Measurements from ENCODE around the gene HRH4. TPM values are rescaled to one million over a fixed set of nuclear protein-coding genes. Genes with fewer than 3 reads are reported as not detected.

HRH4 gene
- total RNA-seq, 6 experiments from 2014 or later: 0.06 to 0.32 (median 0.10) TPM

DNA sequence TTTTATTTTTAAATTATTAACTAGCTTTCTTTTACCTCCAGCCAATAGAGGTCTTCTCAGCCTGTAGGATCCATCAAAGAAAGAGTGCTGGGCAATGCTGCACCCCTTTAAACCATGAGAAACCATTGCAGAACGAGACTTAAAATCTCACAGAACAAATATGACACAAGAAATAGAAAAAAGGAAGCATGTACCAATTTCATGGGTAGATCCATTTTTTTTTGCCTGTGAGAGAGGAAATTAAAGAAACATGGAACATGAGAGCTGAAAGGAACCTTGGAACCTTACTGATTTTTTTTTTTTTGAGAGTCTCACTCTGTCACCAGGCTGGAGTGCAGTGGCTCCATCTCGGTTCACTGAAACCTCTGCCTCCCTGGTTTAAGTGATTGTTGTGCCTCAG is 14.0 kb downstream of the HRH4 start:
- intact Hi-C loops (cut with DNase I): no loop called here
- WGBS (ENCODE audit: insufficient coverage, low coverage, low lambda C conversion rate, missing lambda C conversion rate): 48% methylated on average over 2 of the region's 2 CpGs

DNA sequence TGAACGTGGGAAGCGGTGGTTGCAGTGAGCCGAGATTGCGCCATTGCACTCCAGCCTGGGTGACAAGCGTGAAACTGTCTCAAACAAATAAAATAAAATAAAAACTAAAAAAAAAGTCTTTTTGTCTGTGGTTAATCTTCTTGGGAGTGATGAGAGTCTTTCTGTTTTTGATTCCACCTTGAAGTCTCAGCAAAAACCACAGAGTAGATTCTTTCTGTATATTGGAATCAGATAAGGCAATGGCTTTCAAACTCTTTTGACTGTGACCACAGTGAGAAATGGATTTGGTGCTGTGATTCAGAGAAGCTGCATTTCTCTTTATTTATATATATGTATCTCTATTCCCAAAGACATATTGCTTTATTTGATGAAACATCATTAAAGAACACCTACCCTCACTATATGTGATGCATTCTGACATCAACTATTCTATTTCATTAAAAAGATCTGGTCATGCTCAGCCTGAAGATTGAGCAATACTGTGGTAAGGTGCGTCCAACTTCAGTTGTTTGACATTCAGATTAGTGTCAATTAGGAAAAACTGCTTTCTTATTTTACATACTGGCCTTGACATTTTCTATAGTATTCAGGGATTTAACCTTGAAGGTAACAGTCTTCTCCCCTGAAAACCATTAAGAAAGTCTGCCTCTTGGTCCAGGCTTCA is 15.6 kb downstream of the HRH4 start:
- Histone ChIP-seq H3K9me3 (no peaks in the 10 kb centered on the region), H3K4me3 (no peak overlapping the region), H3K27ac (no peak overlapping the region), H3K4me1 (no peaks in the 10 kb centered on the region), H3K27me3 (no peaks in the 10 kb centered on the region), H3K36me3 (no peaks in the 10 kb centered on the region)
- TF ChIP-seq POLR2A (IDR thresholded peaks at IDR 0.05): no peak
- TF ChIP-seq, protein P1, sequence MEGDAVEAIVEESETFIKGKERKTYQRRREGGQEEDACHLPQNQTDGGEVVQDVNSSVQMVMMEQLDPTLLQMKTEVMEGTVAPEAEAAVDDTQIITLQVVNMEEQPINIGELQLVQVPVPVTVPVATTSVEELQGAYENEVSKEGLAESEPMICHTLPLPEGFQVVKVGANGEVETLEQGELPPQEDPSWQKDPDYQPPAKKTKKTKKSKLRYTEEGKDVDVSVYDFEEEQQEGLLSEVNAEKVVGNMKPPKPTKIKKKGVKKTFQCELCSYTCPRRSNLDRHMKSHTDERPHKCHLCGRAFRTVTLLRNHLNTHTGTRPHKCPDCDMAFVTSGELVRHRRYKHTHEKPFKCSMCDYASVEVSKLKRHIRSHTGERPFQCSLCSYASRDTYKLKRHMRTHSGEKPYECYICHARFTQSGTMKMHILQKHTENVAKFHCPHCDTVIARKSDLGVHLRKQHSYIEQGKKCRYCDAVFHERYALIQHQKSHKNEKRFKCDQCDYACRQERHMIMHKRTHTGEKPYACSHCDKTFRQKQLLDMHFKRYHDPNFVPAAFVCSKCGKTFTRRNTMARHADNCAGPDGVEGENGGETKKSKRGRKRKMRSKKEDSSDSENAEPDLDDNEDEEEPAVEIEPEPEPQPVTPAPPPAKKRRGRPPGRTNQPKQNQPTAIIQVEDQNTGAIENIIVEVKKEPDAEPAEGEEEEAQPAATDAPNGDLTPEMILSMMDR (IDR thresholded peaks at IDR 0.05): no peak
- intact Hi-C loops (cut with DNase I): no loop called here
- DNase-seq (no peak), ATAC-seq (no peak)
- 80% methylated on average over 6 of the region's 6 CpGs for WGBS (ENCODE audit: insufficient coverage, low coverage, low lambda C conversion rate, missing lambda C conversion rate)

More for the DNA sequence above, 14.0 kb downstream of the HRH4 start:
- H3K36me3 ChIP-seq: no peaks in the 10 kb centered on the region
- no peaks in the 10 kb centered on the region for H3K4me1 ChIP-seq
- no peak for TF ChIP-seq POLR2A (IDR thresholded peaks at IDR 0.05)
- TF ChIP-seq, protein P1 (IDR thresholded peaks at IDR 0.05): no peak
- H3K27me3 ChIP-seq: no peaks in the 10 kb centered on the region
- H3K9me3 ChIP-seq: no peaks in the 10 kb centered on the region
- H3K27ac ChIP-seq: no peak overlapping the region
- no peak for ATAC-seq
- DNase-seq: no peak
- no peak overlapping the region for H3K4me3 ChIP-seq

DNA sequence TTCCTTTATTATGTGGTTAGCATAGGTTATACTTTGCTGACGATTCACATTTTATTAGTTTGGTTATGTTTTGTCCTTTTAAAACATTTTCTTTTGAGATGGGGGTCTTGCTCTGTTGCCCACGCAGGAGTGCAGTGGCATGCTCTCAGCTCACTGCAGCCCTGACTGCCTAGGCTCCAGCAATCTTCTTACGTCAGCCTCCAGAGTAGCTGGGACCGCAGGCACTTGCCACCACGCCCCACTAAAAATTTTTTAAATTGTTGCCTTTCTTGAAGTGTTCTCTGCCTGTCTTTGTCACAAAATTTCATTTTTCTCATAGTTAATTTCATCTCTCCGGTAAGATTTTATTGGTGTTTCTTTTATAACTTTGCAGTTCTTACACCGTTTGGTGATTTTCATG is 18.9 kb downstream of the HRH4 start:
- Histone ChIP-seq H3K4me3 (no peak overlapping the region), H3K36me3 (no peaks in the 10 kb centered on the region), H3K27ac (no peak overlapping the region), H3K9me3 (no peaks in the 10 kb centered on the region), H3K4me1 (no peaks in the 10 kb centered on the region), H3K27me3 (no peaks in the 10 kb centered on the region)
- DNase-seq (no peak), ATAC-seq (no peak)
- intact Hi-C loops (cut with DNase I): no loop called here
- WGBS (ENCODE audit: insufficient coverage, low coverage, low lambda C conversion rate, missing lambda C conversion rate): 89% methylated on average over 7 of the region's 7 CpGs
- TF ChIP-seq POLR2A (IDR thresholded peaks at IDR 0.05): no peak
- TF ChIP-seq, protein P1 (IDR thresholded peaks at IDR 0.05): no peak

DNA sequence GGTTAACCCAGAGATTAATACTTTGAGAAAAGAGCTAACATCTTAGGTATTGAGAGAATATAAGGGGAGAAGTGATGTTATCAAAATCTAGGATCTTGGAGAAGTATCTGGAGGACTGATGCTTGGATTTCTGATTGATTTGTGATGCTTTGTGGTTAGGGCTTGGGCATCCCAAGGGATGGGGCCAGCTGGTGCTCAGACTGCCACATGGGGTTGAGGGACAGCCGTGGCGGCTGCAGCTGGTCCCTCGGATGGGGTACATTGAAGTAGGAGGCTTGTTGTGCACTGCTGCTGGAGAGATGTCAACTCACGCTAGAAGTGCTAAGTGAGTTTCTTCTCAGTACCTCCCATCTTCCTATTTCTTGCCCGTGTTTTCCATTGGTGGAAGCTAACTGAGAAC is 22.4 kb downstream of the HRH4 start:
- H3K27ac ChIP-seq: no peak overlapping the region
- H3K36me3 ChIP-seq: no peaks in the 10 kb centered on the region
- ATAC-seq (no peak), DNase-seq (no peak)
- WGBS (ENCODE audit: insufficient coverage, low coverage, low lambda C conversion rate, missing lambda C conversion rate): no CpG with 5 or more reads among the region's 5 CpGs
- TF ChIP-seq, protein P1 (IDR thresholded peaks at IDR 0.05): no peak
- TF ChIP-seq POLR2A (IDR thresholded peaks at IDR 0.05): no peak
- H3K4me3 ChIP-seq: no peak overlapping the region
- intact Hi-C loops (cut with DNase I): loop anchor here in 1 of 2 donors (10.0 kb wide), 1 partner anchor 128 kb away; no protein-coding TSS in a partner anchor
- H3K9me3 ChIP-seq: no peaks in the 10 kb centered on the region
- no peaks in the 10 kb centered on the region for H3K27me3 ChIP-seq
- H3K4me1 ChIP-seq: no peaks in the 10 kb centered on the region
